ENCODE measurements around the gene SYT12. TPM values are rescaled to one million over a fixed set of nuclear protein-coding genes. Genes with fewer than 3 reads are reported as not detected.

The SYT12 gene
- total and polyA plus RNA-seq, 2 of the 8 experiments (the other 6 are each of a cell fraction or from before 2014, with no cell fraction given) = 1.4 to 3.3 TPM

DNA sequence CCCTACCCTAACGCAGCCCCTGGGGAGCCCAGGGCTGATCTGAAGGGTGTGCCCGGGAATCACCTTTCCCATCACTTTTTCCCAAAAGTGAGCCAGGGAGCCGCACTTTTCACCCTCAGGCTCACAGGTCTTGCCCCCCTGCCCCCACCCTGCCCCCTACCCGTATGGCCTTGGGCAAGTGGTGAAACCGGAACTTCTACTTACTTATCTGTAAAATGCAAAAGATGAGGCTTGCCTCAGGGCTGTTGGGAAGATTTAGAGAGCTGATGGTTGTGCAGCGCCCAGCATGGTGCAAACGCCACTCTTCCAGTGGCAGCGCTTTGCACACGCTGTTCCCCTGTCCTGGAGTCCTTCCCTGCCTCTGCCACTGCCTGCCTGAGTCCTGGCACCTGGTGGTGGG is 8.0 kb downstream of the SYT12 start:
- peaks cover 0 to 8% (median 0%) of the 10 kb centered on the region in 4 experiments; a peak in 3 of 7 replicates for H3K4me1 ChIP-seq (replicated peaks in 1 of 4; ENCODE audit: control insufficient read depth in 3 of 4, insufficient read depth in 4 of 4, low read length in 3 of 4)
- no peak for TF ChIP-seq CBX8 (IDR thresholded peaks at IDR 0.05; ENCODE audit: borderline replicate concordance, low read depth, low read length)

More for the DNA sequence above, 8.0 kb downstream of the SYT12 start:
- Histone ChIP-seq H2BK20ac (ENCODE audit: low read length) (no peak overlapping the region), H3K27ac (ENCODE audit: low read depth, low read length) (no peak overlapping the region), H2BK15ac (ENCODE audit: low read length) (no peak overlapping the region), H3K23ac (ENCODE audit: insufficient read length) (no peak overlapping the region), H3K79me1 (ENCODE audit: low read depth, low read length) (no peaks in the 10 kb centered on the region; the same call in 1 of the 2 replicates), H3K14ac (ENCODE audit: insufficient read length) (no peak overlapping the region), H3K4me3 (ENCODE audit: extremely low read depth in 1 of 4, insufficient read depth in 2 of 4, low read depth in 3 of 4, low read length in 4 of 4) (no peak overlapping the region), H3K18ac (ENCODE audit: extremely low read depth, low read length) (no peak overlapping the region), H3K56ac (replicated peaks; ENCODE audit: insufficient read length, low read depth, low read length) (no peak overlapping the region), H4K5ac (ENCODE audit: insufficient read length, low read depth, low read length) (no peak overlapping the region), H3K79me2 (ENCODE audit: control insufficient read depth in 1 of 2, insufficient read depth in 2 of 2, low read length in 2 of 2) (no peaks in the 10 kb centered on the region), H3K9ac (replicated peaks in 1 of 4; ENCODE audit: extremely low read depth in 1 of 4, low read depth in 3 of 4, low read length in 3 of 4) (no peak overlapping the region), H2BK5ac (ENCODE audit: low read depth, low read length) (no peak overlapping the region), H2BK12ac (ENCODE audit: low read depth, low read length) (no peak overlapping the region; the same call in 1 of the 2 replicates), H3K4ac (replicated peaks; ENCODE audit: insufficient read length, low read depth, low read length) (no peak overlapping the region), H3K36me3 (ENCODE audit: control insufficient read depth in 2 of 4, insufficient read depth in 4 of 4, low read length in 3 of 4) (no peaks in the 10 kb centered on the region), H4K91ac (replicated peaks; ENCODE audit: insufficient read length, low read length) (no peak overlapping the region), H4K8ac (ENCODE audit: extremely low read depth, insufficient read depth, low read length) (no peak overlapping the region), H3K27me3 (replicated peaks in 1 of 4; ENCODE audit: control insufficient read depth in 3 of 4, extremely low read depth in 1 of 4, insufficient read depth in 3 of 4, low read length in 3 of 4) (no peaks in the 10 kb centered on the region; a peak in 1 of 7 replicates), H4K20me1 (replicated peaks in 1 of 2; ENCODE audit: control insufficient read depth in 1 of 2, insufficient read depth in 2 of 2, low read length in 2 of 2) (peaks cover 0 to 3% of the 10 kb centered on the region in 2 experiments), H2BK120ac (replicated peaks; ENCODE audit: low read depth, low read length) (no peak overlapping the region), H2AFZ (ENCODE audit: low read length) (no peak overlapping the region), H2AK5ac (ENCODE audit: low read depth, low read length) (no peak overlapping the region), H3K9me3 (ENCODE audit: insufficient read depth in 2 of 2, low read depth in 1 of 2, low read length in 1 of 2) (no peaks in the 10 kb centered on the region), H3K4me2 (ENCODE audit: insufficient read depth in 1 of 2, low read depth in 2 of 2, low read length in 2 of 2) (no peak overlapping the region), H3K23me2 (ENCODE audit: low read depth, low read length) (no peaks in the 10 kb centered on the region)
- ChIA-PET CTCF (ENCODE audit: partially characterized antibody) (interaction anchor here (0.7 to 0.8 kb wide), 2 partner anchors 22 to 232 kb away, joined by 3 to 4 read pairs; no protein-coding TSS in a partner anchor), POLR2A (ENCODE audit: partially characterized antibody) (interaction anchor here (0.6 kb wide), 1 partner anchor 425 kb away, joined by 3 read pairs; no protein-coding TSS in a partner anchor)
- FAIRE-seq (no peak), DNase-seq (ENCODE audit: low read depth in 1 of 2, low spot score in 2 of 2) (no peak)
- 86% methylated on average over 7 of the region's 9 CpGs; no CpG with 5 or more reads in 1 of the 2 experiments for WGBS, 2 experiments (ENCODE audit: extremely low coverage in 1 of 2, insufficient coverage in 1 of 2, insufficient read length in 1 of 2, insufficient replicate concordance in 2 of 2, low coverage in 1 of 2, low lambda C conversion rate in 2 of 2, missing lambda C conversion rate in 1 of 2)
